Activated effector memory CD4-positive, alpha-beta T cell treated with Interleukin-2 at 50 U/mL for 16 hours (primary cell): ENCODE data around the gene CBR3.
"Not testable (repeated sequence)": the region's sequence is repeated elsewhere in the genome, so short reads cannot be mapped to it uniquely, and the experiment has no call there.

ENCODE experiments used
- DNase-seq: peaks from one replicate; pipeline ENCODE4 v3.0.0-alpha.2; 2020

CBR3 gene

GRCh38 chr21:36120304-36120888 is 14.5 kb upstream of the CBR3 start:
- no peak for DNase-seq

- DNase-seq = no peak
Observed at GRCh38 chr21:36122977-36123376, 11.9 kb upstream of the CBR3 start.

GRCh38 chr21:36124395-36124794 is 10.5 kb upstream of the CBR3 start:
- DNase-seq = no peak

- peak; percentile 30 for DNase-seq
Observed at GRCh38 chr21:36125512-36126207, 9.2 kb upstream of the CBR3 start.

- DNase-seq = no peak
Observed at GRCh38 chr21:36126208-36126565, 8.7 kb upstream of the CBR3 start.

GRCh38 chr21:36126621-36127110 is 8.2 kb upstream of the CBR3 start:
- no peak for DNase-seq

GRCh38 chr21:36127250-36127904 is 7.5 kb upstream of the CBR3 start:
- no peak for DNase-seq

GRCh38 chr21:36127977-36128376 is 6.9 kb upstream of the CBR3 start:
- no peak for DNase-seq

GRCh38 chr21:36129219-36129618 is 5.7 kb upstream of the CBR3 start:
- DNase-seq = no peak

- DNase-seq = not testable (repeated sequence)
Observed at GRCh38 chr21:36130414-36130762, 4.5 kb upstream of the CBR3 start.

GRCh38 chr21:36130839-36131238 is 4.0 kb upstream of the CBR3 start:
- not testable (repeated sequence) for DNase-seq

GRCh38 chr21:36132696-36133095 is 2.2 kb upstream of the CBR3 start:
- no peak for DNase-seq

- peak; percentile 51 for DNase-seq
Observed at GRCh38 chr21:36135391-36136102, 668 bp downstream of the CBR3 start.

GRCh38 chr21:36139791-36140190 is 4.9 kb downstream of the CBR3 start:
- not testable (repeated sequence) for DNase-seq

GRCh38 chr21:36141513-36141925 is 6.6 kb downstream of the CBR3 start:
- peak; percentile 70 for DNase-seq

GRCh38 chr21:36144233-36144632 is 9.4 kb downstream of the CBR3 start:
- not testable (repeated sequence) for DNase-seq

GRCh38 chr21:36145259-36145658 is 10.4 kb downstream of the CBR3 start:
- DNase-seq = no peak

GRCh38 chr21:36147911-36148310 is 13.0 kb downstream of the CBR3 start:
- DNase-seq = no peak

GRCh38 chr21:36148886-36149285 is 14.0 kb downstream of the CBR3 start:
- DNase-seq = no peak

GRCh38 chr21:36149788-36150711 is 15.2 kb downstream of the CBR3 start:
- DNase-seq = no peak

GRCh38 chr21:36155603-36156338 is 20.9 kb downstream of the CBR3 start:
- no peak for DNase-seq

GRCh38 chr21:36156339-36156814 is 21.5 kb downstream of the CBR3 start:
- peak; percentile 100 for DNase-seq
